Measurements from ENCODE around the gene NPAS2. TPM values are rescaled to one million over a fixed set of nuclear protein-coding genes. Genes with fewer than 3 reads are reported as not detected.
A peak's percentile ranks its signal among the peaks of the same experiment; 100 is the strongest.

NPAS2 gene
- total and polyA plus RNA-seq, 2 of the 8 experiments (the other 6 are each of a cell fraction or from before 2014, with no cell fraction given), result 1.8 to 1.9 TPM

- H3K56ac ChIP-seq (replicated peaks; ENCODE audit: insufficient read length, low read depth, low read length), result no peak overlapping the region
- H3K79me1 ChIP-seq (ENCODE audit: low read depth, low read length), result no peaks in the 10 kb centered on the region
- no peak overlapping the region for H4K5ac ChIP-seq (ENCODE audit: insufficient read length, low read depth, low read length)
- no peaks in the 10 kb centered on the region for H3K79me2 ChIP-seq (ENCODE audit: control insufficient read depth in 1 of 2, insufficient read depth in 2 of 2, low read length in 2 of 2)
- H3K23ac ChIP-seq (ENCODE audit: insufficient read length), result no peak overlapping the region
- H3K4ac ChIP-seq (replicated peaks; ENCODE audit: insufficient read length, low read depth, low read length), result no peak overlapping the region
- H2BK120ac ChIP-seq (replicated peaks; ENCODE audit: low read depth, low read length), result no peak overlapping the region
- H3K4me2 ChIP-seq (ENCODE audit: insufficient read depth in 1 of 2, low read depth in 2 of 2, low read length in 2 of 2), result peak overlapping the region in 1 of 2 experiments; percentile 22; a peak in 2 of 4 replicates
- no peak overlapping the region for H2BK20ac ChIP-seq (ENCODE audit: low read length)
- CTCF ChIA-PET (ENCODE audit: partially characterized antibody), result interaction anchor here (0.6 to 4.4 kb wide), 8 partner anchors 9 to 340 kb away, joined by 3 to 21 read pairs (median 4); no protein-coding TSS in a partner anchor
- no peaks in the 10 kb centered on the region for H3K36me3 ChIP-seq (ENCODE audit: control insufficient read depth in 2 of 4, insufficient read depth in 4 of 4, low read length in 3 of 4)
- H2BK12ac ChIP-seq (ENCODE audit: low read depth, low read length), result peak overlapping the region; percentile 75; the same call in 1 of the 2 replicates
- H3K14ac ChIP-seq (ENCODE audit: insufficient read length), result no peak overlapping the region
- no peaks in the 10 kb centered on the region for H4K20me1 ChIP-seq (replicated peaks in 1 of 2; ENCODE audit: control insufficient read depth in 1 of 2, insufficient read depth in 2 of 2, low read length in 2 of 2)
- H4K91ac ChIP-seq (replicated peaks; ENCODE audit: insufficient read length, low read length), result no peak overlapping the region
- peaks cover 0 to 19% (median 12%) of the 10 kb centered on the region in 4 experiments; a peak in 6 of 7 replicates for H3K4me1 ChIP-seq (replicated peaks in 1 of 4; ENCODE audit: control insufficient read depth in 3 of 4, insufficient read depth in 4 of 4, low read length in 3 of 4)
- no peak overlapping the region for H3K18ac ChIP-seq (ENCODE audit: extremely low read depth, low read length)
- H3K4me3 ChIP-seq (ENCODE audit: extremely low read depth in 1 of 4, insufficient read depth in 2 of 4, low read depth in 3 of 4, low read length in 4 of 4), result no peak overlapping the region
- POLR2A ChIA-PET (ENCODE audit: partially characterized antibody), result interaction anchor here (1.1 kb wide), 1 partner anchor 19 kb away, joined by 3 read pairs; no protein-coding TSS in a partner anchor
- no peak overlapping the region for H3K27ac ChIP-seq (ENCODE audit: low read depth, low read length)
- TF ChIP-seq EZH2 (IDR thresholded peaks at IDR 0.05; ENCODE audit: low read depth, low read length, severe bottlenecking), result no peak
- TF ChIP-seq CBX5 (IDR thresholded peaks at IDR 0.05; ENCODE audit: low read depth, low read length), result no peak
- H2AK5ac ChIP-seq (ENCODE audit: low read depth, low read length), result no peak overlapping the region
- 30% methylated on average over 4 of the region's 4 CpGs; no CpG with 5 or more reads in 1 of the 2 experiments for WGBS, 2 experiments (ENCODE audit: extremely low coverage in 1 of 2, insufficient coverage in 1 of 2, insufficient read length in 1 of 2, insufficient replicate concordance in 2 of 2, low coverage in 1 of 2, low lambda C conversion rate in 2 of 2, missing lambda C conversion rate in 1 of 2)
- no peak overlapping the region; a peak in 1 of 7 replicates for H3K9ac ChIP-seq (replicated peaks in 1 of 4; ENCODE audit: extremely low read depth in 1 of 4, low read depth in 3 of 4, low read length in 3 of 4)
- H2BK15ac ChIP-seq (ENCODE audit: low read length), result no peak overlapping the region
- no peak overlapping the region for H4K8ac ChIP-seq (ENCODE audit: extremely low read depth, insufficient read depth, low read length)
- H3K9me3 ChIP-seq (ENCODE audit: insufficient read depth in 2 of 2, low read depth in 1 of 2, low read length in 1 of 2), result no peaks in the 10 kb centered on the region
- DNase-seq (ENCODE audit: low read depth in 1 of 2, low spot score in 2 of 2) (no peak), FAIRE-seq (no peak)
- no peaks in the 10 kb centered on the region for H3K23me2 ChIP-seq (ENCODE audit: low read depth, low read length)
- no peak overlapping the region for H2BK5ac ChIP-seq (ENCODE audit: low read depth, low read length)
- no peaks in the 10 kb centered on the region; a peak in 1 of 7 replicates for H3K27me3 ChIP-seq (replicated peaks in 1 of 4; ENCODE audit: control insufficient read depth in 3 of 4, extremely low read depth in 1 of 4, insufficient read depth in 3 of 4, low read length in 3 of 4)
- H2AFZ ChIP-seq (ENCODE audit: low read length), result no peak overlapping the region
Observed at GRCh38 chr2:100886085-100886484, 66.1 kb downstream of the NPAS2 start.

Data from H1 (cell line).